Frontal cortex (tissue), 4 donors: ENCODE measurements around the gene C11orf87. TPM values are rescaled to one million over a fixed set of nuclear protein-coding genes. Genes with fewer than 3 reads are reported as not detected.

Experiments used
- DNase-seq, 2 donors: peaks; one replicate each; pipeline ENCODE4 v3.0.0; 2012; ENCODE audit warnings: low spot score in 2 of 2
- FAIRE-seq: peaks from 2 replicates; lab custom pipeline; 2012; peaks lifted over from hg19 to GRCh38; lab: Jason Lieb, UNC
- total RNA-seq: library from RNA; depleted of rRNA; stranded (reverse); fragments of >200 nt; gene quantifications from one replicate; pipeline ENCODE4 v1.2.3, GENCODE V29; 2014
- donor health status: control.
- donor health status: control.
- donor health status: control.

Gene C11orf87
- total RNA-seq, 1 donor from 2014 or later, result 34.2 TPM

DNA sequence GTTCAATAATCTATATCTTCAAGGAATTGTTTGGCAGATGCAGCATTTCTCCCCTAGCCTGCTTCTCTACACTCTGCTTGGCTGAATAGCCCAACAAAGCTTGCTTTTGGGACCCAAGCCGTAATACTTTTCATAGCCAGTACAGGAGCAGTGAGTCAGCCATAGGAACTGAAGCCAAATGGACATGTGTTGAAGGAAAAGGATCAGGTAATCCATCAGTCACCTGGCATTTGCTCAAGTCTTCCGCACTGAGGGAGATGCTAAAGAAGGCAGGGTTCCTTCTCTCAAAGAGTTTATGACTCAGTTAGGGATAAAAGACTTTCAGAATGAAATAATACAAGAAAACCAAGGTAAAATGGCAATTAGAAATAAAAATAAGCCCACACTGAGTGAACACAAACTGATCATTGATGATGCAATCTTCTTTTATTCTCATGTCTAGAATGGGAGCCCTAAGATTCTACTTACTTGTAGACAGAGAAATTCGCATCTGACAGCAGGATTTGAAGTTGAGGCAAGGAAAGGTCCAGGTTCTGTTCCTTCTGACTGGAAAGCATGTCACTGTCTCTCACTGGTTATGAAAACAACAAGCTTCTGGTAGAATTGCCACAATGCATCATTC is 13.2 kb downstream of the C11orf87 start:
- FAIRE-seq (no peak), DNase-seq (no peak)

DNA sequence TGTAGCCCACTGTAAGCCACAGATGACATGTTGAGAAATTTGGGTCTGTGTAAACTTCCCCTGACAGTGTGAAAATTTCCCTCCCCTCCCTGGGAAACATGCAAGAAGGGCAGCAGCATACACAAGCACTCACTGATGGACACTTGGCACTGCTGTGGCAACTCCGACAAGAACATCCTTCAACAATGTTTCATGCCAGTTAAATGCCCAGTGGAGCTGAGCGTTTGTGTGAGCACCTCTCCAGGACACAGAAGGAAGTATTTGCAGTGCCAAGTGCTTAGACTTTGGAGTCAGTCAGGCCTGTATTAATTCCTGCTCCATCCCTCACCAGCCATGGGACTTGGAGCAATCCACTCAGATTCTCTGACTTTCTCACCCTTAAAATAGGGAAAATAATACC is 17.7 kb downstream of the C11orf87 start:
- no peak for FAIRE-seq
- no peak for DNase-seq

DNA sequence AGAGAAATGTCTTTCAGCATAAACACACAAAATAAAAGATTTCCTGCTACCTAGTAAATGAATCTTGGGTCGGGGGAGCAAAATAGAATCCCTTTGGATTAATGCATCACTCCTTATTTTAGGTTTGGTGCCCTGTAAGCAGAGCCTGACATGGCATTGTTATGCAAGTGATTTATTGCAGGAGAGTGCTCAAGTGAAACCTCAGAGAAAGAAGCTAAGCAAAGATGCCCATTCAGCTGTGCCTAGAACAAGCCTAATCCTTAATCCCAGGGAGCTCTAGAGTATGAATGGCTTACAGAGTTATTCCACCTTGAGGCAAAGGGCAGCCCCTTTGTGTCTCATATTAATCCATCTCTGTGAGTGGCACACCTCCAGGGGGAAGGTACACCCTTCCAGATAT is 21.1 kb downstream of the C11orf87 start:
- DNase-seq (no peak), FAIRE-seq (no peak)

DNA sequence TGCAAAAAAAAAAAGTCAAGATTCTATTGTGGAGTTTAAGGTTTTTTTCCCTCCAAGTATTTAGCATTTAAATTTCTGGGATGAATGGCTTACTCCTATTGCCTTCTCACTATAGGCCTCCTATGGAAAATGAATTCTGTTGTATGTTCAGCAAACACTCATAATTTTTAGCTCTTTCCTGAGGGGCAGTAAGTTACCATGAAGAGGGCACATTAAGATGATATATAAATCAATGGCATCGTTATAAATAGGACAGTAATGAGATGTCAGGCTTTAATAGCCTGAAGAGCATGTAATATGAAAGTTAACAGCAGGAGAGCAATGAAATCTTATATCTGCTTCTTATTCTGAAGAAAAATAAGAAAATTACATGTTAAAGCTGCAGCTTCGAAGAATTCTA is 32.9 kb downstream of the C11orf87 start:
- FAIRE-seq (no peak), DNase-seq (no peak)
